ENCODE results near the gene MKRN2.

DNA sequence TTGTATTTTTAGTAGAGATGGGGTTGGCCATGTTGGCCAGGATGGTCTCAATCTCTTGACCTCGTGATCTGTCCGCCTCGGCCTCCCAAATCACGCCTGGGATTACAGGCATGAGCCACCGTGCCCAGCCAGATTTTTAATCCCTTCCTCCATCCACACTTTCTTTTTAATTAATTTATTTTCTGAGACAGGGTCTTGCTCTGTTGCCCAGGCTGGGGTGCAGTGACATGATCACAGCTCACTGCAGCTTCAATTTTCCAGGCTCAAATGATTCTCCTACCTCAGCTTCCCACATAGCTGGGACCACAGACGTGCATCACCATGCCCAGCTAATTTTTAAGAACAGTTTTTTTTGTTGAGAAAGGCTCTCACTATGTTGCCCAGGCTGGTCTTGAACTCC lies 63.4 kb downstream of the MKRN2 start:
- TF ChIP-seq, protein P1, sequence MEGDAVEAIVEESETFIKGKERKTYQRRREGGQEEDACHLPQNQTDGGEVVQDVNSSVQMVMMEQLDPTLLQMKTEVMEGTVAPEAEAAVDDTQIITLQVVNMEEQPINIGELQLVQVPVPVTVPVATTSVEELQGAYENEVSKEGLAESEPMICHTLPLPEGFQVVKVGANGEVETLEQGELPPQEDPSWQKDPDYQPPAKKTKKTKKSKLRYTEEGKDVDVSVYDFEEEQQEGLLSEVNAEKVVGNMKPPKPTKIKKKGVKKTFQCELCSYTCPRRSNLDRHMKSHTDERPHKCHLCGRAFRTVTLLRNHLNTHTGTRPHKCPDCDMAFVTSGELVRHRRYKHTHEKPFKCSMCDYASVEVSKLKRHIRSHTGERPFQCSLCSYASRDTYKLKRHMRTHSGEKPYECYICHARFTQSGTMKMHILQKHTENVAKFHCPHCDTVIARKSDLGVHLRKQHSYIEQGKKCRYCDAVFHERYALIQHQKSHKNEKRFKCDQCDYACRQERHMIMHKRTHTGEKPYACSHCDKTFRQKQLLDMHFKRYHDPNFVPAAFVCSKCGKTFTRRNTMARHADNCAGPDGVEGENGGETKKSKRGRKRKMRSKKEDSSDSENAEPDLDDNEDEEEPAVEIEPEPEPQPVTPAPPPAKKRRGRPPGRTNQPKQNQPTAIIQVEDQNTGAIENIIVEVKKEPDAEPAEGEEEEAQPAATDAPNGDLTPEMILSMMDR (IDR thresholded peaks at IDR 0.05), result no peak
- TF ChIP-seq, protein P2, sequence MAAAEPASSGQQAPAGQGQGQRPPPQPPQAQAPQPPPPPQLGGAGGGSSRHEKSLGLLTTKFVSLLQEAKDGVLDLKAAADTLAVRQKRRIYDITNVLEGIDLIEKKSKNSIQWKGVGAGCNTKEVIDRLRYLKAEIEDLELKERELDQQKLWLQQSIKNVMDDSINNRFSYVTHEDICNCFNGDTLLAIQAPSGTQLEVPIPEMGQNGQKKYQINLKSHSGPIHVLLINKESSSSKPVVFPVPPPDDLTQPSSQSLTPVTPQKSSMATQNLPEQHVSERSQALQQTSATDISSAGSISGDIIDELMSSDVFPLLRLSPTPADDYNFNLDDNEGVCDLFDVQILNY (CRISPR knock-in tag; IDR thresholded peaks at IDR 0.05), result no peak
- TF ChIP-seq KAT7 (CRISPR knock-in tag; IDR thresholded peaks at IDR 0.05; ENCODE audit: borderline replicate concordance), result no peak
- no peak for TF ChIP-seq JAZF1 (CRISPR knock-in tag; IDR thresholded peaks at IDR 0.05)
- TF ChIP-seq, protein P3, sequence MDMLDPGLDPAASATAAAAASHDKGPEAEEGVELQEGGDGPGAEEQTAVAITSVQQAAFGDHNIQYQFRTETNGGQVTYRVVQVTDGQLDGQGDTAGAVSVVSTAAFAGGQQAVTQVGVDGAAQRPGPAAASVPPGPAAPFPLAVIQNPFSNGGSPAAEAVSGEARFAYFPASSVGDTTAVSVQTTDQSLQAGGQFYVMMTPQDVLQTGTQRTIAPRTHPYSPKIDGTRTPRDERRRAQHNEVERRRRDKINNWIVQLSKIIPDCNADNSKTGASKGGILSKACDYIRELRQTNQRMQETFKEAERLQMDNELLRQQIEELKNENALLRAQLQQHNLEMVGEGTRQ (CRISPR knock-in tag; IDR thresholded peaks at IDR 0.05), result no peak
- no peak for TF ChIP-seq NR1H2 (CRISPR knock-in tag; IDR thresholded peaks at IDR 0.05)
- TF ChIP-seq CREB1 (CRISPR knock-in tag; IDR thresholded peaks at IDR 0.05), result no peak
- TF ChIP-seq, protein P4, sequence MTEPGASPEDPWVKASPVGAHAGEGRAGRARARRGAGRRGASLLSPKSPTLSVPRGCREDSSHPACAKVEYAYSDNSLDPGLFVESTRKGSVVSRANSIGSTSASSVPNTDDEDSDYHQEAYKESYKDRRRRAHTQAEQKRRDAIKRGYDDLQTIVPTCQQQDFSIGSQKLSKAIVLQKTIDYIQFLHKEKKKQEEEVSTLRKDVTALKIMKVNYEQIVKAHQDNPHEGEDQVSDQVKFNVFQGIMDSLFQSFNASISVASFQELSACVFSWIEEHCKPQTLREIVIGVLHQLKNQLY (CRISPR knock-in tag; IDR thresholded peaks at IDR 0.05), result no peak
- TF ChIP-seq, protein P5, sequence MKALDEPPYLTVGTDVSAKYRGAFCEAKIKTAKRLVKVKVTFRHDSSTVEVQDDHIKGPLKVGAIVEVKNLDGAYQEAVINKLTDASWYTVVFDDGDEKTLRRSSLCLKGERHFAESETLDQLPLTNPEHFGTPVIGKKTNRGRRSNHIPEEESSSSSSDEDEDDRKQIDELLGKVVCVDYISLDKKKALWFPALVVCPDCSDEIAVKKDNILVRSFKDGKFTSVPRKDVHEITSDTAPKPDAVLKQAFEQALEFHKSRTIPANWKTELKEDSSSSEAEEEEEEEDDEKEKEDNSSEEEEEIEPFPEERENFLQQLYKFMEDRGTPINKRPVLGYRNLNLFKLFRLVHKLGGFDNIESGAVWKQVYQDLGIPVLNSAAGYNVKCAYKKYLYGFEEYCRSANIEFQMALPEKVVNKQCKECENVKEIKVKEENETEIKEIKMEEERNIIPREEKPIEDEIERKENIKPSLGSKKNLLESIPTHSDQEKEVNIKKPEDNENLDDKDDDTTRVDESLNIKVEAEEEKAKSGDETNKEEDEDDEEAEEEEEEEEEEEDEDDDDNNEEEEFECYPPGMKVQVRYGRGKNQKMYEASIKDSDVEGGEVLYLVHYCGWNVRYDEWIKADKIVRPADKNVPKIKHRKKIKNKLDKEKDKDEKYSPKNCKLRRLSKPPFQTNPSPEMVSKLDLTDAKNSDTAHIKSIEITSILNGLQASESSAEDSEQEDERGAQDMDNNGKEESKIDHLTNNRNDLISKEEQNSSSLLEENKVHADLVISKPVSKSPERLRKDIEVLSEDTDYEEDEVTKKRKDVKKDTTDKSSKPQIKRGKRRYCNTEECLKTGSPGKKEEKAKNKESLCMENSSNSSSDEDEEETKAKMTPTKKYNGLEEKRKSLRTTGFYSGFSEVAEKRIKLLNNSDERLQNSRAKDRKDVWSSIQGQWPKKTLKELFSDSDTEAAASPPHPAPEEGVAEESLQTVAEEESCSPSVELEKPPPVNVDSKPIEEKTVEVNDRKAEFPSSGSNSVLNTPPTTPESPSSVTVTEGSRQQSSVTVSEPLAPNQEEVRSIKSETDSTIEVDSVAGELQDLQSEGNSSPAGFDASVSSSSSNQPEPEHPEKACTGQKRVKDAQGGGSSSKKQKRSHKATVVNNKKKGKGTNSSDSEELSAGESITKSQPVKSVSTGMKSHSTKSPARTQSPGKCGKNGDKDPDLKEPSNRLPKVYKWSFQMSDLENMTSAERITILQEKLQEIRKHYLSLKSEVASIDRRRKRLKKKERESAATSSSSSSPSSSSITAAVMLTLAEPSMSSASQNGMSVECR (CRISPR knock-in tag; IDR thresholded peaks at IDR 0.05; ENCODE audit: borderline replicate concordance), result no peak

Data from WTC11 (cell line).